NT2/D1 (cell line): ENCODE measurements around the gene HAUS7.
A peak's percentile ranks its signal among the peaks of the same experiment; 100 is the strongest.

Source experiments
- DNase-seq: peaks from one replicate; pipeline ENCODE4 v3.0.0-alpha.2; 2011; ENCODE audit warnings: low read depth, low spot score
- H3K27me3 ChIP-seq: 2 replicates; pipeline ENCODE4 v1.6.0; 2011; ENCODE audit warnings: mild to moderate bottlenecking; ENCODE audit not compliant: insufficient read length, insufficient read depth
- H3K36me3 ChIP-seq: 2 replicates; pipeline ENCODE4 v1.6.1; 2011; ENCODE audit warnings: mild to moderate bottlenecking, low read length, mixed read lengths; ENCODE audit not compliant: insufficient read depth, insufficient read length
- H3K4me1 ChIP-seq: 2 replicates; pipeline ENCODE4 v1.5.1; 2011; ENCODE audit not compliant: insufficient read depth, insufficient read length
- H3K4me3 ChIP-seq: 2 replicates; pipeline ENCODE4 v1.5.1; 2011; ENCODE audit warnings: low read depth; ENCODE audit not compliant: insufficient read length
- H3K9ac ChIP-seq: 2 replicates; pipeline ENCODE4 v1.6.0; 2011; ENCODE audit warnings: low read depth; ENCODE audit not compliant: insufficient read length
- H3K9me3 ChIP-seq: 2 replicates; pipeline ENCODE4 v1.5.1; 2011; ENCODE audit warnings: mild to moderate bottlenecking, low read length; ENCODE audit not compliant: insufficient read depth
- SUZ12 ChIP-seq: IDR thresholded peaks from 2 replicates; pipeline ENCODE4 v1.6.1; 2011; ENCODE audit not compliant: insufficient read length, insufficient read depth; ENCODE audit errors: extremely low read depth
- YY1 ChIP-seq: IDR thresholded peaks from 2 replicates; pipeline ENCODE4 v1.6.1; 2011; ENCODE audit not compliant: insufficient read length, insufficient read depth
- ZNF274 ChIP-seq: IDR thresholded peaks from 2 replicates; pipeline ENCODE4 v1.6.1; 2011; ENCODE audit warnings: mild to moderate bottlenecking, low read depth, low read length

HAUS7 gene

DNA sequence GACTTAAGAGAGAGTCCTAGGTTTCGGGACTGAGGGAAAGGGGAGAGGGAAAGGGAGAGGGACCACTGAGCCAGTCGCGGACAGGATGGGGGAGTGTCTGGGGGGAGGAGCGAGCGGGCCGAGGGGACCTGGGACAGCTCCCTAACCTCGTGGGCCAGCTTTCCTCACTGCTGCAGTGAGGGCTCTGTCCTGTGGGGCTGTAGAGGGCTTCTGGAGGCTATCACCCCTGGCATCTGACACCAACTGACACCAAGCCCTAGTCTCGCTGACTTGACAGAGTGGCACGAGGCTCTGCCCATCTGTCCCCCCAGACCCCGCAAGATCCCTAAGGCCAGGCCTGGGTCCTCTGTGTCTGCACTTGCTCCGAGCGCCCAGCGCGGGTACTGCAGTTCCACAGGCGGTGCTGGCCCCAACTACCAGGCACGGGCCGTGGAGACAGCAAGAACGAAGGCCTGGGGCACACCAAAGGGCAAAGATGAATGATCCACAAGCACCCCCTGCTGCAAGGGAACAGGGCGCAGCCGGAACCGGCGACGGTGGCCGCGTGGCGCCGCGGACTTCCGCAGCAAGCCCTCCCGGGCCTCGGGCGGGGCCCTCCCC is 465 bp downstream of the HAUS7 start:
- Histone ChIP-seq H3K9ac (peak overlapping the region; percentile 72), H3K36me3 (peaks cover 15% of the 10 kb centered on the region), H3K9me3 (no peaks in the 10 kb centered on the region), H3K4me1 (no peaks in the 10 kb centered on the region), H3K27me3 (no peaks in the 10 kb centered on the region), H3K4me3 (peak overlapping the region; percentile 58)
- no peak for DNase-seq
- TF ChIP-seq YY1, result no peak
- TF ChIP-seq SUZ12, result no peak
- TF ChIP-seq ZNF274, result no peak

DNA sequence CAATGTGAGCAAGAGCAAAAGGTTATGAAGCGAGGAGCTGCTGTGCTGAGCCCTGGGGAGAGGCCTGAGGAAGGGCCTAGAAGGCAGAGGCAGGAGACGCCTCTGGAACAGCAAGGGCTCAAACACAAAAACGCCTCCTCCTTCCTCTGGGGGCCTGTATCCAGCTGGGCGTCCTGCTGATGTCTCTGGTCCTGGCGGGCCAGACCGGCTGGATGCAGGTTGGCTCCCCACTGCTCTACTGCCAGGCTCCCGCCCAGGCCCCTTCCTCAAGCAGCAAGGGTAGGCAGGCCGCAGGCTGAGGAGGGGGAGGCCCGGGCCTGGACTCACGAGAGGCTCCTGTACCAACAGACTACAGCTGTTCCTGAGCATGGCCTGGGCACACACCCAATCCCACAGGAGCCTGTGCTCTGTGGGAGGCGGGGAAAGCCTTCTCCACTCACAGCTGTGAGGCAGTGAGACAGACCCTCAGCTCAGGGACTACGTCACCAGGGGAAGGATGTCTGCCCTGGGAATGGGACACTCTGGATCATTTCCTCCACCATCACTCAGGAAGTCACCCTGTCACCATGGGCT is 2.3 kb downstream of the HAUS7 start:
- Histone ChIP-seq H3K4me3 (no peak overlapping the region), H3K4me1 (no peaks in the 10 kb centered on the region), H3K27me3 (no peaks in the 10 kb centered on the region), H3K9ac (no peak overlapping the region), H3K36me3 (peaks cover 24% of the 10 kb centered on the region), H3K9me3 (no peaks in the 10 kb centered on the region)
- DNase-seq, result no peak
- TF ChIP-seq YY1 (no peak), ZNF274 (no peak), SUZ12 (no peak)

DNA sequence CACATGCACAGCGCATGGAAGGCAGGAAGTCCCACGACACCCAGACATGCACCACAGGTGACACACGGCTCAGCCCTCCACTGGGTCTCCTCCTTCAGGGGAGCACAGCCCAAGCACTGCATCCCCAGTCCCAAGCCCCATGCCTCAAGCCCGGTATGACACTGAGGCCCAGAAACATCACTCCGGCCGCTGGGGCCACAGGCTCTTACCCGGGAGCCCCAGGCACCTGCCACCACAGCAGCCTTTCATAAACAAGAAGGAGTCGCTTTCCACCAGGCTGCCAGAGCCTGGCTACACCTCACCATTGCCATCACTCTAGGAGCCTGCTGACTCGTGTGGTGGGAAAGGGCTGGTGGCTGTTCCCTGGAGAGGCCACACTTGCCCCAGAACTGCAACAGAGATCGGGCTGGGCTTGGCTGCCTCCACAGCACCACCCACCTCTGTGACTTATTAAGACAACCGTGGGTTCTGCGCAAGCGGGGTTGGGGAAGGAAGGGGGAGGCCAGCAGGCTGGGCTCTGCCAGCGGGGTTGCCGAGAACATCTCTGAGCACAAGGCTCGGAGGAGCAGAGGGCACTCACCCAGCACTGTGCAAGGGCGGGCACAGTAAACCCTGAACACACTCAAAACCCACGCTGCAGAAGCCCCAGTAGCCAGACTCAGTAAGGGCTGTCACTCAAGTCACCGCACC is 4.5 kb downstream of the HAUS7 start:
- no peak for DNase-seq
- H3K27me3 ChIP-seq, result no peaks in the 10 kb centered on the region
- H3K9me3 ChIP-seq, result no peaks in the 10 kb centered on the region
- H3K36me3 ChIP-seq, result peaks cover 24% of the 10 kb centered on the region
- H3K4me1 ChIP-seq, result no peaks in the 10 kb centered on the region
- H3K9ac ChIP-seq, result no peak overlapping the region
- no peak for TF ChIP-seq YY1
- TF ChIP-seq SUZ12, result no peak
- TF ChIP-seq ZNF274, result no peak
- no peak overlapping the region for H3K4me3 ChIP-seq

DNA sequence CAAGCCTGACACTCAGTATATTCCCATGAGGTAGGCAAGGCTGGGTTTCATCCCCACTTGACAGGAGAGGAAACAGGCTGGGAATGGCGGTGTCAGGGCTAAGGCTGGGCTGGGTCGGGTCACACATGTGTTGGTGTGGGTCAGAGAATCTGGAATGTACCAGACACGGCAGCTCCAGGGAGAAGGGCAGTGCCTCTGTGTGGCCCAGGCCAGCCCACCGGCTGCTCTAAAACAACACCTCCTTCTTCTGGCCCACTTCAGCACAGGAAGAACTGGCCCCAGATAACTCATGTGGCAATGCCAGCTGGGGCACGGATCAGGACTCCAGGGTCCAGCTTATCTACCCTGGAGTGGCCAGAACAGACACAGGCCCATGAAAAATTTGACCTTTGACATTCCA is 6.3 kb downstream of the HAUS7 start:
- H3K9me3 ChIP-seq, result no peaks in the 10 kb centered on the region
- no peaks in the 10 kb centered on the region for H3K27me3 ChIP-seq
- H3K4me1 ChIP-seq, result no peaks in the 10 kb centered on the region
- H3K4me3 ChIP-seq, result no peak overlapping the region
- TF ChIP-seq ZNF274 (no peak), YY1 (no peak), SUZ12 (no peak)
- H3K36me3 ChIP-seq, result peaks cover 26% of the 10 kb centered on the region
- DNase-seq, result no peak
- no peak overlapping the region for H3K9ac ChIP-seq

DNA sequence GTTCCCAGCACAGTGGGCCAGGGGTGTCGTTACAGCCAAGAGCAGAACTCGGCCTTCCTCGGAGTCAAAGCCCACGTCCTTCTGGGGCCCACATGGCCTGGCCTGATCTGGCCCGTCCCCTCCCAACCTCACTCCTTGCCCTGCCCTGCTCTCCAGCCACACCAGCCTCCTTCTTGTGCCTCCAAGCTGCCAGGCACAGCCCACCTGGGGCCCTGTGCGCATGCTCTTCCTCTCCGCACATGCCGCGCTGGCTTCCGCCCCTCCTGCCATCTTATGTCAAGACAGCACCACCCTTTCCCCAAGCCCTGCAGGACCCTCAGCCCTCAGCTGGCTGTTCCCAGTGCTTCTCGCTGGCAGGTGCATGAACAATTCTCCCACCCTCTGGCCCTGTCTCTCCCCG is 6.8 kb downstream of the HAUS7 start:
- TF ChIP-seq ZNF274, result no peak
- TF ChIP-seq YY1, result no peak
- TF ChIP-seq SUZ12, result no peak
- DNase-seq, result no peak
- Histone ChIP-seq H3K4me1 (no peaks in the 10 kb centered on the region), H3K4me3 (no peak overlapping the region), H3K9ac (no peak overlapping the region), H3K27me3 (no peaks in the 10 kb centered on the region), H3K36me3 (peaks cover 22% of the 10 kb centered on the region), H3K9me3 (no peaks in the 10 kb centered on the region)

DNA sequence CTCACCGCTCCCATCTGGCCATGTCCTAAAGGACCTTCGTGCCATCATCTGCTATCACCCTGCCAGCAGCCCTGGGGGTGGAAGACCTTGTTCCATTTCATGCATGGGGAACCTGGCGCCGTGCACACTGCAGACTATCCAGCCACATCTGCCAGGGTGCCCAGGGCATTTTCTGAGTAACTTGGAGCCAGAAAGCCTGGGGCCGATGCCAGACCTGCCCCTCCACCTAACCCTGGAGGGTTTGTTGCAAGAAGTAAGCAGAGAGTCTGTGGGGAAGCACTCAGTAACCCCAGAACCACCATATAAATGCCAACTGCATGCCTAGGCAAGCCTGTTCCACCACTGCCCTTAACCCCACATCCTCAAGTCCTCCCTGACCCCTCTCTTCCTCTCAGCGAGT is 7.3 kb downstream of the HAUS7 start:
- no peak overlapping the region for H3K4me3 ChIP-seq
- no peaks in the 10 kb centered on the region for H3K4me1 ChIP-seq
- TF ChIP-seq YY1 (no peak), ZNF274 (no peak), SUZ12 (no peak)
- peaks cover 17% of the 10 kb centered on the region for H3K36me3 ChIP-seq
- no peak overlapping the region for H3K9ac ChIP-seq
- no peak for DNase-seq
- no peaks in the 10 kb centered on the region for H3K27me3 ChIP-seq
- H3K9me3 ChIP-seq, result no peaks in the 10 kb centered on the region

DNA sequence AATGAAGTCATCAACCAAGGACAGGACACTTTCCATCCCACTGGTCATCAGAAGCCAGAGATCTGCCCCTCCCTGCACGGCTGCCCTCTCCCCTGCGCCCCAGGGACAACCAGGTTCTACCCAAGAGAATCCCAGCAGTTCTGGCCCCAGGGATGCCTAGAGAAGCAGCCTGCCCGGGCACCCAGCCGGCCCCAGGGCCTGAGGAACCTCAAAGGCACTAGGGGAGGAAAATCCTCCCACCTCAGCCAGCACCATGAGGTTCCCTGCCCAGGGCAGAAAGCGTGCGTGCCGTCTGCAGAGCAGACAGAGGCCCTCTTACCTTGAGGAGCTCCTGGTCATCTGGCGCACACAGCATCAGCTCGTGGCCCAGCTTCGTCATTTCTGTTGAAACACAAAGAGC is 8.1 kb downstream of the HAUS7 start:
- no peak for DNase-seq
- H3K9ac ChIP-seq, result no peak overlapping the region
- H3K36me3 ChIP-seq, result peaks cover 12% of the 10 kb centered on the region
- no peaks in the 10 kb centered on the region for H3K4me1 ChIP-seq
- H3K27me3 ChIP-seq, result no peaks in the 10 kb centered on the region
- no peaks in the 10 kb centered on the region for H3K9me3 ChIP-seq
- H3K4me3 ChIP-seq, result no peak overlapping the region
- no peak for TF ChIP-seq SUZ12
- TF ChIP-seq YY1, result no peak
- no peak for TF ChIP-seq ZNF274
